ENCODE results near the gene CXCL1.

Gene CXCL1

GRCh38 chr4:73852771-73853170 is 16.4 kb upstream of the CXCL1 start:
- DNase-seq = no peak

GRCh38 chr4:73853246-73853704 is 15.9 kb upstream of the CXCL1 start, which contains the start of gene PF4V1:
PF4V1 (plus strand) TSS chr4:73853296; CDS start chr4:73853363, 67 bp downstream.
- peak; percentile 45 for DNase-seq

- no peak for DNase-seq
These were observed 15.3 kb upstream of the CXCL1 start for GRCh38 chr4:73853718-73854473.

GRCh38 chr4:73855406-73855805 is 13.8 kb upstream of the CXCL1 start:
- DNase-seq = no peak

GRCh38 chr4:73856518-73856917 is 12.7 kb upstream of the CXCL1 start:
- DNase-seq = no peak

GRCh38 chr4:73859614-73860088 is 9.5 kb upstream of the CXCL1 start:
- DNase-seq = no peak

- DNase-seq = no peak
These were observed 9.0 kb upstream of the CXCL1 start for GRCh38 chr4:73860181-73860580.

- DNase-seq = no peak
These were observed 8.3 kb upstream of the CXCL1 start for GRCh38 chr4:73860917-73861316.

GRCh38 chr4:73862322-73862721 is 6.9 kb upstream of the CXCL1 start:
- no peak for DNase-seq

GRCh38 chr4:73864365-73864764 is 4.8 kb upstream of the CXCL1 start:
- DNase-seq = no peak

- DNase-seq = peak; percentile 51
These were observed 4.2 kb upstream of the CXCL1 start for GRCh38 chr4:73864961-73865360.

- no peak for DNase-seq
These were observed 3.6 kb upstream of the CXCL1 start for GRCh38 chr4:73865431-73866096.

GRCh38 chr4:73866246-73866645 is 2.9 kb upstream of the CXCL1 start:
- no peak for DNase-seq

- DNase-seq = no peak
These were observed 1.4 kb upstream of the CXCL1 start for GRCh38 chr4:73867783-73868182.

- DNase-seq = no peak
These were observed 725 bp upstream of the CXCL1 start for GRCh38 chr4:73868206-73869129.

GRCh38 chr4:73870260-73870659 is 1.1 kb downstream of the CXCL1 start:
- DNase-seq = no peak

GRCh38 chr4:73870768-73871167 is 1.6 kb downstream of the CXCL1 start:
- DNase-seq = no peak

GRCh38 chr4:73871511-73872310 is 2.5 kb downstream of the CXCL1 start:
- no peak for DNase-seq

GRCh38 chr4:73872316-73873108 is 3.3 kb downstream of the CXCL1 start:
- DNase-seq = no peak

- DNase-seq = no peak
These were observed 5.2 kb downstream of the CXCL1 start for GRCh38 chr4:73874386-73874785.

GRCh38 chr4:73875401-73875800 is 6.2 kb downstream of the CXCL1 start:
- DNase-seq = no peak

Measured in eye (tissue), 1 donor.